ENCODE data around the gene COL20A1. TPM values are rescaled to one million over a fixed set of nuclear protein-coding genes. Genes with fewer than 3 reads are reported as not detected.

COL20A1 gene
- total and polyA plus RNA-seq, 4 donors: 0.06 to 0.09 TPM; not detected in 2

DNA sequence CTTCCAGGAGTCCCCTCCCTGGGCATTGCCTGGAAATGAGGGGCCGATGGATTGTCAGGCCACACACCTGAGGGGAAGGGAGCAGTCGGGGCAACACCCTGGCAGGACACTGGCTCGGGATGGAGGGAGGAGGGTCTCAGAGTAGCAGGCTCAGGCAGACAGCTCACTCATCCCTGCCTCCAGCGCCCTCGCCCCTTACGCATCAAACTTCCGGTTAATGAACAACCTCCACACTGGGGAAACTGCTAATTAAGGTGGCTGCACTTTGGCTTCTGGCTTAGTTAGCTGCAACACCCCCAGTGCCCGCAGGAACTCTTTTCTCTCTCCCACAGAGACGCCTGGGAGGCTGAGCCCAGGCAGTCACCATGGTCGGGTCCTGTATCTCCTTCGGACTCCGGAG is 81.5 kb downstream of the COL20A1 start:
- Histone ChIP-seq H3K27ac (ENCODE audit: low read depth in 1 of 2, low read length in 1 of 2) (no peak overlapping the region), H3K9ac (ENCODE audit: insufficient read depth in 1 of 2, low read length in 2 of 2) (no peak overlapping the region), H3K9me3 (ENCODE audit: control insufficient read depth in 4 of 4, insufficient read depth in 3 of 4, low read length in 3 of 4) (peaks cover 0 to 6% (median 0%) of the 10 kb centered on the region in 4 donors), H3K4me1 (ENCODE audit: control insufficient read depth in 5 of 5, insufficient read depth in 5 of 5, low read length in 5 of 5) (peaks cover 0 to 34% (median 0%) of the 10 kb centered on the region in 5 donors), H3K27me3 (ENCODE audit: control insufficient read depth in 3 of 3, insufficient read depth in 3 of 3, low read length in 2 of 3) (peaks cover 3 to 23% (median 7%) of the 10 kb centered on the region in 3 donors), H3K36me3 (ENCODE audit: control insufficient read depth in 4 of 4, insufficient read depth in 4 of 4, low read length in 4 of 4) (no peaks in the 10 kb centered on the region), H3K4me3 (no peak overlapping the region)
- no peak for DNase-seq
- no peak for ATAC-seq (ENCODE audit: insufficient read depth, low FRiP score)
- TF ChIP-seq CTCF (IDR thresholded peaks at IDR 0.05; ENCODE audit: control extremely low read depth, extremely low read depth): no peak
- 52 to 71% methylated on average over 12 of the region's 12 CpGs for WGBS, 2 donors

- Histone ChIP-seq H3K27me3 (ENCODE audit: control insufficient read depth in 3 of 3, insufficient read depth in 3 of 3, low read length in 2 of 3) (peaks cover 3 to 23% (median 9%) of the 10 kb centered on the region in 3 donors), H3K36me3 (ENCODE audit: control insufficient read depth in 4 of 4, insufficient read depth in 4 of 4, low read length in 4 of 4) (no peaks in the 10 kb centered on the region)
- TF ChIP-seq CTCF (IDR thresholded peaks at IDR 0.05; ENCODE audit: control extremely low read depth, extremely low read depth): no peak
Measured at GRCh38 chr20:63375438-63375837, 82.5 kb downstream of the COL20A1 start.

GRCh38 chr20:63376283-63377250 is 83.6 kb downstream of the COL20A1 start:
- Histone ChIP-seq H3K27me3 (ENCODE audit: control insufficient read depth in 3 of 3, insufficient read depth in 3 of 3, low read length in 2 of 3) (peaks cover 3 to 20% (median 5%) of the 10 kb centered on the region in 3 donors), H3K4me1 (ENCODE audit: control insufficient read depth in 5 of 5, insufficient read depth in 5 of 5, low read length in 5 of 5) (peaks cover 0 to 27% (median 0%) of the 10 kb centered on the region in 5 donors), H3K9me3 (ENCODE audit: control insufficient read depth in 4 of 4, insufficient read depth in 3 of 4, low read length in 3 of 4) (peaks cover 0 to 15% (median 0%) of the 10 kb centered on the region in 4 donors), H3K27ac (ENCODE audit: low read depth in 1 of 2, low read length in 1 of 2) (no peak overlapping the region), H3K4me3 (no peak overlapping the region), H3K36me3 (ENCODE audit: control insufficient read depth in 4 of 4, insufficient read depth in 4 of 4, low read length in 4 of 4) (no peaks in the 10 kb centered on the region), H3K9ac (ENCODE audit: insufficient read depth in 1 of 2, low read length in 2 of 2) (no peak overlapping the region)
- no peak for TF ChIP-seq CTCF (IDR thresholded peaks at IDR 0.05; ENCODE audit: control extremely low read depth, extremely low read depth)
- DNase-seq (no peak), ATAC-seq (ENCODE audit: insufficient read depth, low FRiP score) (no peak)
- WGBS, 2 donors: 42 to 58% methylated on average over 31 of the region's 31 CpGs

More at GRCh38 chr20:63375438-63375837, 82.5 kb downstream of the COL20A1 start:
- no peak overlapping the region for H3K27ac ChIP-seq (ENCODE audit: low read depth in 1 of 2, low read length in 1 of 2)
- DNase-seq (no peak), ATAC-seq (ENCODE audit: insufficient read depth, low FRiP score) (no peak)
- peaks cover 0 to 34% (median 0%) of the 10 kb centered on the region in 5 donors for H3K4me1 ChIP-seq (ENCODE audit: control insufficient read depth in 5 of 5, insufficient read depth in 5 of 5, low read length in 5 of 5)
- no peak overlapping the region for H3K9ac ChIP-seq (ENCODE audit: insufficient read depth in 1 of 2, low read length in 2 of 2)
- no peak overlapping the region for H3K4me3 ChIP-seq
- 78 to 88% methylated on average over 3 of the region's 3 CpGs for WGBS, 2 donors
- H3K9me3 ChIP-seq (ENCODE audit: control insufficient read depth in 4 of 4, insufficient read depth in 3 of 4, low read length in 3 of 4): peaks cover 0 to 15% (median 0%) of the 10 kb centered on the region in 4 donors
